RPMI7951 (cell line): ENCODE results near the gene TRIM28. TPM values are rescaled to one million over a fixed set of nuclear protein-coding genes. Genes with fewer than 3 reads are reported as not detected.
A peak's percentile ranks its signal among the peaks of the same experiment; 100 is the strongest.
"Not testable (repeated sequence)": the region's sequence is repeated elsewhere in the genome, so short reads cannot be mapped to it uniquely, and the experiment has no call there.

ENCODE experiments used
- DNase-seq: peaks from one replicate; pipeline ENCODE4 v3.0.0-alpha.2; 2012; ENCODE audit warnings: low read depth
- total RNA-seq: library from RNA; depleted of rRNA; stranded (reverse); fragments of >200 nt; shearing (Covaris generic); gene quantifications from 2 replicates; pipeline ENCODE4 v1.2.3, GENCODE V29; 2014; rRNA removed

TRIM28 gene
- 304 and 391 TPM in 2 replicates for total RNA-seq

DNA sequence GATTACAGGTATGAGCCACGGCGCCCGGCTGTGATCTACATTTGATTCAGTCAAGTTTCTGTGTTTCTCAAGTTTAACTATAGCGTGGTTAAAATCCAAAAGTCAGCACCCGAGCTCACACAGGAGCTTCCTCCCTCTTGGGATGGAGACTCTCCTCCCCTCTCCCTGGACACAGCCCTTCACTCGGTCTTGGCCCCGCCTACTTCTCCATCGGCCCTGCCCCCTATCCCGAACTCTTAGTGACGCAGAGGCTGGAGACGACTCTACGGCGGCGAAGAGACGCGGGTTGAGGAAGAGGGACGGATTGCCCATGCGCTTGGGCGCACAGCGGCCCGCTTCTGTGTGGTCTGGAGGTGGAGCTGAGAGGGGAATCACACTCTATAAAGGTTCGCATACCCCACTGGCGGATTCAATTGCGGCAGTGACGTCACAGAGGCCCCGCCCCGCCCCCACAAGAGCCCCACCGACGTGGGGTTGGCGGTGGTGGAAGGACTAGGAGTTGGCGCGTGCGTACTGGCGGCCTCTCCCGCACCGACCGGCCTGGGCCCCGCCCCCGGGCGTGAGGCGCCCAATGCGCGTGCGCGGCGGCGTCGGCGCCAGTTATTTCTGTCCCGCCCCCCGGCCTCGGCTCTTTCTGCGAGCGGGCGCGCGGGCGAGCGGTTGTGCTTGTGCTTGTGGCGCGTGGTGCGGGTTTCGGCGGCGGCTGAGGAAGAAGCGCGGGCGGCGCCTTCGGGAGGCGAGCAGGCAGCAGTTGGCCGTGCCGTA lies at the start of gene TRIM28:
Gene TRIM28 (plus strand): TSS at position 239 of the 765 bp plus-strand sequence. CDS start 694 bp downstream, outside the sequence.
- peak; percentile 99 for DNase-seq

DNA sequence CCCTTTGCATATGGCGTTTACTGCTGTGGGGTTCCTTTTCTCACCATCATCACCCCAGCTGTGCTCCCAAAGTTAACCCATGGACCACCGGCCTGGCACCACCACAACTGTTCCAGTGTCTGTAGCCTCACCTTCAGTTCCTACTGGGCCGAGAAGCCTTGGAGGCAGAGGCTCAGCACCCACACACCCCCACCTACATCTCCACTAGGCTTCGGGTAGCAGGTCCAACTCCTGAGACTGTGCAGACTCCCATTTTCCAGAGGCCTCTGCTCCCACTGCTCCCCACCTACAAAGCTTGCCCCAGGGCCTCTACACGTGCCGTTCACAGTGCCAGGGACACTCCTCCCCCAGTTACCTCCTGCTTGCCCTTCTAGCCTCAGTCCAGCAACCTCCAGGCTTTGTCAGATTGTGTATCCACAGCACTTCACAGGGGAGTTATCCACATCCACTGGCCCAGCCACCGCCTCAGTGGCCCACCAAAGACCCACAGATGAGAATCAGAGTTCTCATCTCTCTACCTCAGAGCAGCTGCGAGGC lies 46.2 kb upstream of the TRIM28 start:
- no peak for DNase-seq

DNA sequence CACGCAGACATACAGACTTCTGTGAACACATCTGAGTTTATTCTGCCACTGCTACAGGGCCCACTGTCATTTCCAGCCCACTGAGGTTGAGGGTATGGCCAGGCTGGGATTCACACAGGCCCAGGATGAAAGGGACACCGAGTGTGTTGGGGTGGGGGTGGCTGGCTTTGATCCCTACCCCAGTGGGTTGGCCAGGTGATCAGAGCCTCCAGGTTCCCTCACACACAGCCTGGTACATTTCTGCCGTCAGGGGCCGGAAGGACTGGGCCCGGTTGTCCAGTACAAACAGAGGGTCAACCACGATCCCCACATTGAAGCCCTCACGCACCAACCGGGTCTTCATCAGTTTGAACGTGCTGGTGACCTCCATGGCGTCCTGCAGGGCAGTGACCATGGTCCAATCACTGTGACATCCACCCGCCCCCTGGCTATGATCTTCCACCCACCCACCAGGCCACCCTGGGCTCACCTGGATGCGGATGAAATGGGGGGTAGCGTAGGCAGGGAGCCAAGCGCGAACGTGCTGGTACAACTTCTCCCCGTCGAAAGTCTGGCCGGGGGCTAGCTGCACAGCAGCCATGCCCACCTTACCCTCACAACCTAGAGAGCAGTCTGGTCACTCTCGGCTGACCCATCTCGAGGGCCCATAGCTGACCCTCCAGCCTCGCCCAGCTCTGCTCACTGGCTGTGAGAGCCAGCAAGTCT lies 45.4 kb upstream of the TRIM28 start:
- no peak for DNase-seq

DNA sequence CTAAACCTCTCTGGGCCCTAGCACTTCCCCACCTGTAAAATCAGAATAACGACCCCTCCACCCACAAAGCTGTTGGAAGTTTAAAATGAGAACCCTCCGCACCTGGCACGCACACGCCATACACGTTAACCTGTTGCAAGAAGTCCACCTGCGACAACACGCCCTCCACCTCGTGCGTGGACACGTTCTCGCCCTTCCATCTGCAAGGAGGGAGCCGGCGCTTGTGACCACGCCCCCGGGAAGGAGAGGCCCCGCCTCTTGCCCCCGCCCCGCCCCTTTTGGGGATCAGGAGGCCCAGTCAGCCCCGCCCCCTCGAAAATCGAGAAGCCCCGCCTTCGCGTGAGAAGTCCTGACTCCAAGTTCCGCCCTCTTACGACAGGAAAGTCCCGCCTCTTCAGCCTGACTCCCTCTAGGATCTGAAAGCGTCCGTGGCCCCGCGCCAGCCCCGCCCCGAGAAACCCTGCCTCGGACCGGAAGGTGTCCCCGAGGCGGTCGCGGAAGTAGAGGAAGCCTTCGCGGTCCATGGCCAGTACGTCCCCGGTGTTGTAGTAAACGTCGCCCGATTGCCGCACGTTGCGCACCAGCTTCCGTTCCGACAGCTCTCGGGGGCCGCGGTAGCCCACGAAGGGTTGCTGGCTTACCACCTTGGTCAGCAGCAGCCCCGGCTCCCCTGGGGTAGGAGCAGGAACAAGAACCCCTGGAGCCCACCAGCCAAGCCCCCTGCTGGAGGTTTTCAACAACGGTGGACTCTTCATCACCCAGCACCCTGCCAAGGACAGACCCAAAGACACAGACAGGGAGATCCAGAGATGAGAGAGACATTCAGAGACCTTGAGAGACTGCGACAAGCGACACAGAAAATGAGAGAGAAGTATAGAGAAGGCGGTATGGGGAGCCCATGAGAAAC lies 44.6 kb upstream of the TRIM28 start:
- DNase-seq = peak; percentile 97

DNA sequence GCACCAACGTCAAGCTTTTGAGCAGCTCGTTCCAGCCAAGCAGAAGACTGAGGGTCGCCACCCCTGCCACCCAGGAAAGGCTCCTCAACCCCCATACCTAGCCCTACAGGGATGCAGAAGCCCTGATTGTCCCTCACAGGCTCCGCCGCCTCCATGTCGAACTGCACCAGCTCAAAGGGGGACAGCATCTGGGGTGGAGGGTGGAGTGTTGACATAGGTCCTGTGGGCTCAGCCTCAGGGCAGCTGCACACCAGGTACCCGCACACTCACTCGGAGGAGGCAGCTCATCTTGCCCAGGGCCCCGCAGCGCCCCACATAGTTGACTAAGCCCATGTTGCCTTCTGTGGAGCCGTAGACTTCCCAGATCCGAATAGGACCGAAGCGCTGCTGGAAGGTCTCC lies 43.6 kb upstream of the TRIM28 start:
- DNase-seq = no peak

DNA sequence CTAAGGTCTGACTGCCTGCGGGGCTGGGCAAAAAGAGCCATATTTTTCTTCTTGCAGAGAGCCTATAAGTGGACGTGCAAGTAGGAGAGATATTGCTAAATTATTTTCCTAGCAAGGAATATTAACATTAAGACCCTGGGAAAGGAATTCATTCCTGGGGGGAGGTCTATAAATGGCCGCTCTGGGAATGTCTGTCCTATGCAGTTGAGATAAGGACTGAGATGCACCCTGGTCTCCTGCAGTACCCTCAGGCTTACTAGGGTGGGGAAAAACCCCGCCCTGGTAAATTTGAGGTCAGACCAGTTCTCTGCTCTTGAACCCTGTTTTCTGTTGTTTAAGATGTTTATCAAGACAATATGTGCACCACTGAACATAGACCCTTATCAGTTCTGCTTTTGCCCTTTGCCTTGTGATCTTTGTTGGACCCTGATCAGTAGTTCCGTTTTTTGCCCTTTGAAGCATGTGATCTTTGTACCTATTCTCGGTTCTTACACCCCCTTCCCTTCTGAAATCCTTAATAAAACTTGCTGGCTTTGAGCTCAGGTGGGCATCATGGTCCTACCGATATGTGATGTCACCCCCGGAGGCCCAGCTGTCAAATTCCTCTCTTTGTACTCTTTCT lies 36.2 kb upstream of the TRIM28 start:
- DNase-seq = not testable (repeated sequence)

DNA sequence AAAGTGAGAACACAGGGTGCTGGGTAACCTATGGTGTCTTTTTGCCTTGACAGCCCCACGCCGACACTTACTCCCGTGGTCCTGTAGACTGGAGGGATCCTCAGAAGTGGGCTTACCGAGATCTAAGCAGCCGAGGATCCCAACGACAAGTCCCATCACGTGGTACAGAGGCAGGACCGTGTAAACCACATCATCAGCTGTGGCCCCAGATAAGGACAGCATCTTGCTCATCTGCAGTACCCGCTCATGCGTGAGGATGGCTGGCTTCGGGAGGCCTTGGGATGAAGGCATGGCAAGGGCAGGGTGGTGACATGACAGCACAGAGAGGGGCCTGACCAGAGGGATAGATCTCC lies 34.2 kb upstream of the TRIM28 start:
- no peak for DNase-seq

DNA sequence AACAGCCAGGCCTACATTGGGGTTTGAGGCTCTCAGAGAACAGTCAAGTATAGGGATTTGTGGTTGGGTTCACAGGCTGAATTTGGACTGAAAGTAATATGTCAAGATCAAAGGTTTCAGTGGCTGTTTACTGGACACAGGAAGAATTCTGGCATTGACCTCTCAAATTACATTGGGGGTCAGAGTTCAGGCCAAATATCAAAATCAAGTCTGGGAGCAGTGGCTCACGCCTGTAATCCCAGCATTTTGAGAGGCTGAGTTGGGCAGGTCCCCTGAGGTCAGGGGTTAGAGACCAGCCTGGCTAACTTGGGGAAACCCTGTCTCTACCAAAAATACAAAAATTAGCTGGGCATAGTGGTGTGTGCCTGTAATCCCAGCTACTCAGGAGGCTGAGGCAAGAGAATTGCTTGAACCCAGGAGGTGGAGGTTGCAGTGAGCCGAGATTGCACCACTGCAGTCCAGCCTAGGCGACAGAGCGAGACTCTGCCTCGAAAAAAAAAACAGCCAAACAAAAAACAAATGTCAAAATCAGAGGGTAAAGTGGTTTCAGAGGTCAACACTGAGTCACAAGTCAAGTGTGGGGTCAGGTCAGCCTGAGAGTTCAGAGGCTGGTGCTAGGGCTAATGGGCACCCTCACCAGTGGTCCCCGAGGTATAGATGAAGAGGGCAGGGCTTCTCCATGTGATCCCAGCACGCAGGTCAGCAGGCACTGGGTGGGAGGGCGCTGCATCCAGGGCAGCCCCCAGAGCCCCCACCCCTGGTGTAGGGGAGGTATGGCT lies 33.6 kb upstream of the TRIM28 start:
- DNase-seq = no peak

DNA sequence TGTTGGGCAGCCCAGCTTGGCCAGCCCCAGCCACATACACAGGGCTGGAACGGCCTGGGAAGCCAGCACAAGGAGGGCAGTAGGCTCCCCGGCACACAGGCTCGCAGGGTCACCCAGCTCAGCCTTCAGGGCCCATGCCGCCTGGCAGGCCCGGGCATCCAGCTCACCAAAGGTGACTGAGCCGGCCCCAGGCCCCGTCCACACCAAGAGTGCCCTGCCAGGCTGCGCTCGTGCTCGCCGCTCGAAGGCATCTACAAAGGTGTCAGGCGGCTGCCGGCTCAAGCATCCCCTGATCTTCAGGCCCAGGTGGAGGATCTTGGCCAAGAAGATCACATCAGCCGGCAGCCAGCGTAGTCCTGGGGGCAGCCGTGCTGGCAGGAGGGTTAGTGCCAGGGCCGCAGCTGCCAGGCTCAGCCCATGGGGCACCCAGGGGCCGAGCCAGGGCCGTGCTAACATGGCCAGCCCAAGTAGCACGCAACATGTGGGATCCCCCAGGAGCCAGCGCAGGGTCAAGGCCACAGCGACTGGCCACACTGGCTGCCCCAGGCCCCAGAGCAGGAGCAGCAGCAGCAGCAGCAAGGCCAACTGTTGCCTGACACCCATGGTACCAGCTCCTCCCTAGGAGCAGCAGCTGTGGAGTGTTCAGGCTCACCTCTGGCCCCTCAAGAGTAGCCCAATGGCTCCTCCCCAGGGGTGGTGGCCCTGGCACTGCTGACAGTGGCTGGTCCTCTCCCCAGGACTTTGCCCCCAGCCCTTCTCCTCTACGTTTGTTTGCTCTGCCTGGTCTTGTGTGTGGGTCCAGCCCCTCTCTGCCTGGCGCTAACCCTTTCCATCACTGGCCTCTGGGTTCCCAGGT lies 32.3 kb upstream of the TRIM28 start, which contains the start of gene SLC27A5:
Gene SLC27A5 (minus strand): TSS at position 640 of the 856 bp plus-strand sequence. CDS start 37 bp downstream, at position 603.
- no peak for DNase-seq

DNA sequence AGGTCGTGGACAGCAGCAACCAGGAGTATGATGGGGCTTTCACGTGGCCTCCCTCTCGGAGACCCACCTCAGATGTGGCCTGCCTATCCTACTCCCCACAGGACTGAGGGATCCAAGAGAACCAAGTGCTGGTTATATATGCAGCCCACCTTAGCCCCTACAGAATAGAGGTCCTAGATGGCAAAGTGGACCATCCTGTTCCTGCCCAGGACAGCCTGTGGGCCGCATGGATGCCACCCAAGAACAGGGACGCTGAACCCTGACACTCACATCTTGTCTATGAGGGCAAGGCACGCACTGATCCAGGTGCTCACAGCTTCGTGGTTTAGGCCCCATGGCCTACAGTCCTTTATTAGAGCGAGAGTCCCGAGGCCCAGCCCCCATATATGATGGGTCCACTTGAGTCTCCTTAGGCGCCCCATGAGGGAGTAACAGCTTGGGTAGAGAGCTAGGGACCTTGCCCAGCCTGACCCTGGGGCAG lies 30.6 kb upstream of the TRIM28 start:
- DNase-seq = no peak

DNA sequence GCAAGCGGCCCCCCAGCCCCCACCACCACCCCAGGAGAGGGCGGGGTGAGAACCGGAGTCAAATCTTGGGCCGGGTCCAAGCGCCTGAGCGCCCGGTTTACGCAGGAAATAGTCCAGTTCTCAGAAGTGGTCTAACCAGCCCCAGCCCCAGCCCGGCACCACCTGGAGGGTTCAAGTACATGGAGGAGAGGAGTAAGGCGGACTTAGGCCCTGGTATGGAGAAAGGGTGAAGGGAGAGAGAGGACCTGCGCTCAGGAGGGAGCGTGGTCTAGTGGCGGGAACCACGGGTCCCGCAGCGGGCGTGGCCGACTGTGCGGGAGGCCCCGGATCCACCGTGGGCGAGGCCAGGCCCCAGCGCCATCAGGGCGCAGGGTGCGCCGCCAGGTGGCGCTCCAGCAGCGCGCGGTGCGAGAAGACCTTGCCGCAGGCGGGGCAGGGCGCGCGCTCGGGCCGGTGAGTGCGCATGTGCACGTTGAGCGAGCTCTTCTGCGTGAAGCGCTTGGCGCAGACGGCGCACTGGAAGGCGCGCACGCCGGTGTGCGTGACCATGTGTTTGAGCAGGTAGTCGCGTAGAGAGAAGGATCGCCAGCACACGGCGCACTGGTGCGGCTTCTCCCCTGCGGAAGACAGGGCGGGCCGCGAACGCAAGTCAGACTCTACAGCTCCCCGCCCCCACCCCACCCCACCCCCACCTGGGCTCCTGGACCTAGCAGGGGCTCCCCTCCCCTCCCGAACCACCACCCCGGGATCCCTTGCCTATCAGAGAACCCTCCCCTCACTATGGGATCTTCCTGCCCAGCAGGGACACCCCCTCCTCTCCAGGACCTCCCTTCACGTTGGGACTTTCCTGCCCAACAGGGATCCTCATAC lies 29.9 kb upstream of the TRIM28 start:
- DNase-seq = no peak

DNA sequence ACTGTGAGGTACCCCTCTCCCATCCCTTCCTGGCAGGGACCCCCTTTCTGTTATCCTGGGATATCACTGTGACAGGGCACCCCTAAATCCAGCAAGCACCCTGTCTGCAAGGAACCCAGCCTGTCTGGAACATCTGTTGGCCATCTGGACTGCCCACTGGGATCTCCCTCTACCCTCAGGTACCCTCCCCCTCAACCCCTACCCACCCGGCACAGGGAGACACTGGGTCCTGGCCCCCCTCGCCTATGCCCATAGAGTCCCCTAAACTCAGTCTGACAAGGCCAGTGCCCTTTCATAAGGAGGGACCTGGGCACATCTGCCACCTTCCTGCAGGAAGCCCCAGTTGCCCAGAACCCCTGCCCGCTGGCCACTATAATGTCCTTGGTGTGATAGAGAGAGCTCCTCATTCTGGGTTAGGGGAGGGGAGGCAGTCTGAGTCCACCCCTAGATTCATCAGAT lies 29.3 kb upstream of the TRIM28 start:
- DNase-seq = no peak

DNA sequence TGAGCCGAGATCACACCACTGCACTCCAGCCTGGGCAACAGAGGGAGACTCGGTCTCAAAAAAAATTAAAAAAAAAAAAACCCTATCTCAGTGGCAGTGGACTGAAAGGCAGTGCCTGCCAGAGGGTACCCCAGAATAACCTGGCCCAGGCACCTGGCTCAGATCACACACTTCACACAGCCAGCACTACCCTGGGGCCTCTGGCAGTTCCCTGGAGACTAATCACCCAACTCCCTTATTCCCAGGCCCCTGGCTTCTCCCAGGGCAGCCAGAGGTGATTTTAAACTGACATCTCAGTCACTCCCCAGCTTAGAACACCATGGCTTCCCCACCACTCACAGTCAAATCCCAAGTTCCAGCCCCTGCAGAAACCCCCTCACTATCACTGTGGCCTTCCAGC lies 28.6 kb upstream of the TRIM28 start:
- DNase-seq = no peak

DNA sequence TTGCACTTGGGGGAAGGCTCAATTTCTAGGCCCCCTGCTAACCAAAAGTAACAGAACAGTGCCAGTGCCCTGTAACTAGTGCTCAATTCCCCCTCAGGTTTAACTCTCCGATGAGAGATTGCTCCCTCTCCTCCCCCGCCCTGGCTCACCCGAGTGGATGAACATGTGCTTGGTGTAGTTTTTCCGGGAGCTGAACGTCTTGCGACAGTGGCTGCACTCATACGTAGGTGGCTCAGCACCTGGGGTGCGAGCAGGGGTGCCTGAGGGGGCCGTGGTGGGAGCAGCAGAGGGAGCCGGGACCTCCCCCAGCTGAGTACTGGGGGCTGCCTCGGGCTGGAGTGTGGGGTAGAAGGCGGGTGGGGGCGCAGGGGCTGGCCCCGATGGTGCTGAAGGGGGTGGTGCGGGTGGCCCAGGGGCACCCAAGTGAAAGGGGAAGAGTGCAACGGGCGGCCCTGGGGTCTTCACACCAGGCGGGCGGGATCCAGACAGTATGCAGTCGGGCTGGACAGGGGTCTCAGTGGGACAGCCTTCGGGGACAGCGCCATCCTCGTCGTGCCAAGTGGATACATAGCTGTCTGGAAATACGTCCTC lies 27.5 kb upstream of the TRIM28 start:
- no peak for DNase-seq

DNA sequence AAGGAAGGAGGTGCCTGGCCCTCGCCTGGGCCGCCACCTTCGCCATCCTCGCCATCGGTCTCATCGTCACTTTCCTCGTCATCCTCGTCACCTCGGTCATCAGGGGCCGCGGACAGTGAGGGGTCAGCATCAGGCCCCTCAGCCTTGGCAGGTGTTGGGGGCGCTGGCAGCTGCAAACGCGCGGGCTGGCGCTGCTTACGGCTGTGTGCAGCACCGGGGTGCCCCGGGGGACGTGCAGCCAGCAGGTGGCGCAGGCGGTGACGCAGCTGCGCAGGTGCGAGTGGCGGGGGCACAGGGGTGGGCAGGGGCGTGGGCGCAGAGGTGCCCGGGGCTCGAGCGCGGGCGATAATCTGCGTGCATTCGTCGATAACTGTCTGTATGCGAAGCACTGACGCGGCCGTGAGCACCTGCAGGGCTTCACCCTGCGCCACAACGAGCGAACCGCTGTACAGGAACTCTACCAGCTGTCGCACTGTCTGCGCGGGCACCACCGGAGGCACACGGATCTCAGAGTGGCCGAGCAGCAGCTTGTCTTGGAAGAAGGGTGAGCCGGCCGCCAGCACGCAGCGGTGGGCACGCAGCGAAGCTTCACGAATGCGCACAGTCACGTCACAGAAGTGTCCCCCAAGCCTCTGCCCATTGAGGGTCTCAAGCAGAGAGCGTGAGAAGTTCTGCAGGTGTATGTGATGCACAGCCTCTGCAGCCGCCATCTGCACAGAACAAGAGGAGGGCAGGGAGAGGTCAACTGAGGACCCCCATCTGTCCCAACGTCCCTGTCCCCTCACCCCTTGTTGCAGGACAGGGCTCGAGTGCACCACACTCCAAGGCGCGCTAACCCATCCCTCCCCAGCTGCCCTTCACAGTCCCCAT lies 26.7 kb upstream of the TRIM28 start:
- DNase-seq = no peak

DNA sequence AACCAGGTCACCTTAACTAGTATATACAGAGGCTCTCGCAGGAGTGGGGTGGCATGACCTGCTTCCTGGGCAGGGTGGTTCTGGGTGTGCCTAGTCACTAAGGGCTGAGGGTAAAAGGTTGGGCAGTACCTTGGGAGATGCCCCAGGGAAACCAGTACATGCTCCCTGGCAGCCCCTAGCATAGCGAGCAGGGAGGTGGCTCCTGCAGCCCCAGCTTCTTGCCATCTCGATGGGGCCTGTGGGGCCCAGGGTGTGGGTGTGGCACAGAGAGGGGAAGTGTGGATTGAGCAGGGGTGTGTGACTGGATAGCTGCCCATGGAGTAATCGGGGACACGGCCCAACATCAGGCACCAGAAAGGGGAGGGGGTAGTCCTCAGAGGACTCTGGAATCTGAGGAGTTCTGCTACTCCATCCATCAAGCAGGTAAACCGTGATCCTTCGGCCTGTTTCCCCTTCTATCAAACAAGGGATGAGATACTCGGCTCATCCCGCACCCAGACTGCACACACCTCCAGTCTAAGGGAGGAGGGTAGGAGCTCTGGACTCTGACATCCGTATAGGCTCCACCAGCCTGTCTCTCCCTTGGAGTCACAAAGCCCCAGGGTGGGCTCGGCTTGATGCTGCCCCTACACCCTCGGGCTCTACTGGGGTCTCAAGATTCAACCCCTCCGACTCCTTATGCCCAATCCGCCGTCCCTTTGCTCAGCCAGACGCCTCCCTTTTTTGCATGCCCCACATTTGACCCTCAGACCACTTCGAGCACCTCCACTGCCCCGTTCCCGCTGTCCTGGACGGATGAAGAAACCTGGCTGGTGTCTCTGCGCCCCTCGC lies 25.4 kb upstream of the TRIM28 start:
- no peak for DNase-seq
